Right renal pelvis (tissue), 4 donors: ENCODE results near the gene ADAMTS15. TPM values are rescaled to one million over a fixed set of nuclear protein-coding genes. Genes with fewer than 3 reads are reported as not detected.
"Not testable (repeated sequence)": the region's sequence is repeated elsewhere in the genome, so short reads cannot be mapped to it uniquely, and the experiment has no call there.

Experiments
- DNase-seq, 4 donors: peaks; one replicate each; pipeline ENCODE4 v3.0.0-alpha.2; 2013; ENCODE audit warnings: low read depth in 4 of 4, low spot score in 3 of 4, missing footprints in 1 of 4
- polyA plus RNA-seq, 4 donors: library from polyadenylated mRNA; unstranded; fragments of 120-200 nt; gene quantifications; one replicate each; pipeline ENCODE4 v1.2.1, GENCODE V29; 2013; ENCODE audit not compliant: insufficient read length in 4 of 4

The ADAMTS15 gene
- polyA plus RNA-seq, 4 donors = 57.6 to 74.7 (median 60.6) TPM

GRCh38 chr11:130433357-130433756 is 15.1 kb upstream of the ADAMTS15 start:
- DNase-seq = no peak

GRCh38 chr11:130434521-130435223 is 13.8 kb upstream of the ADAMTS15 start:
- DNase-seq = peak; percentile 86 to 91 (median 90)

- no peak for DNase-seq
Observed at GRCh38 chr11:130435671-130436070, 12.8 kb upstream of the ADAMTS15 start.

GRCh38 chr11:130436171-130436570 is 12.3 kb upstream of the ADAMTS15 start:
- no peak for DNase-seq

GRCh38 chr11:130437848-130438247 is 10.6 kb upstream of the ADAMTS15 start:
- DNase-seq = no peak

GRCh38 chr11:130438401-130439159 is 9.9 kb upstream of the ADAMTS15 start:
- not testable (repeated sequence) for DNase-seq

- no peak for DNase-seq
Observed at GRCh38 chr11:130439160-130439519, 9.3 kb upstream of the ADAMTS15 start.

- no peak for DNase-seq
Observed at GRCh38 chr11:130439876-130440275, 8.6 kb upstream of the ADAMTS15 start.

GRCh38 chr11:130441719-130442118 is 6.7 kb upstream of the ADAMTS15 start:
- DNase-seq = no peak

- DNase-seq = no peak
Observed at GRCh38 chr11:130442737-130443136, 5.7 kb upstream of the ADAMTS15 start.

- DNase-seq = no peak
Observed at GRCh38 chr11:130445788-130446187, 2.7 kb upstream of the ADAMTS15 start.

- no peak for DNase-seq
Observed at GRCh38 chr11:130448039-130448415, 418 bp upstream of the ADAMTS15 start.

GRCh38 chr11:130449310-130449990 is 1.0 kb downstream of the ADAMTS15 start:
- no peak for DNase-seq

- DNase-seq = peak in 3 of 4 donors; percentile 84 to 90 (median 87)
Observed at GRCh38 chr11:130449996-130450769, 1.7 kb downstream of the ADAMTS15 start.

- no peak for DNase-seq
Observed at GRCh38 chr11:130451231-130452019, 3.0 kb downstream of the ADAMTS15 start.

- no peak for DNase-seq
Observed at GRCh38 chr11:130452176-130452575, 3.7 kb downstream of the ADAMTS15 start.

GRCh38 chr11:130452940-130453339 is 4.5 kb downstream of the ADAMTS15 start:
- DNase-seq = no peak

- no peak for DNase-seq
Observed at GRCh38 chr11:130454491-130455252, 6.2 kb downstream of the ADAMTS15 start.

- DNase-seq = no peak
Observed at GRCh38 chr11:130455483-130456127, 7.2 kb downstream of the ADAMTS15 start.
